Stimulated activated CD4-positive, alpha-beta T cell treated with anti-CD3 and anti-CD28 coated beads, Interleukin-12 subunit alpha, Interleukin-12 subunit beta, amount 100 ng/mL, for 4 hours (primary cell): ENCODE results near the gene CTIF.

ENCODE experiments used
- DNase-seq: peaks from one replicate; pipeline ENCODE4 v3.0.0-alpha.2; 2020

CTIF gene

GRCh38 chr18:48879008-48879431, 340.2 kb downstream of the CTIF start:
- DNase-seq: no peak

- no peak for DNase-seq
Measured at GRCh38 chr18:48880931-48881330, 342.1 kb downstream of the CTIF start.

GRCh38 chr18:48882379-48882778, 343.5 kb downstream of the CTIF start:
- no peak for DNase-seq

DNA sequence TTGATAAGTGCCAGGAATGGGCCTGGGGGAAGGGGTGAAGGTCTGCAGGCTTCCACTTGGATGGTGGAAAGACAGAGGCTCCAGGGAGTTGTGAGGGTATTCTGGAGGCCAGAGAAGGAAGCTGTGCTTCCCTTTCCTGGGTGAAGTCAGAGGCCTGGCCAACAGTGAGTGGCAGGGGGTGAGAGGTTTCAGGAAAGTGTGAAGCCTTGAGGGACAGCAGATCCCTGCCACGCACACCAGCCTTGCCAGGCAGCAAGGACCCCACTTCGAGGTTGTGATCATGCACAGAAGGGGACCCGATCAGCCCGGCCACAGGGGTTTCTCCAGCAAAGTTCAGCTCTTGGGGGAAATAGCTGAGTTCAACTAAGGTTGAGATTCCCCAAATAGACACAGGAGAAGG, 345.5 kb downstream of the CTIF start:
- no peak for DNase-seq

GRCh38 chr18:48884771-48885170, 345.9 kb downstream of the CTIF start:
- no peak for DNase-seq

DNA sequence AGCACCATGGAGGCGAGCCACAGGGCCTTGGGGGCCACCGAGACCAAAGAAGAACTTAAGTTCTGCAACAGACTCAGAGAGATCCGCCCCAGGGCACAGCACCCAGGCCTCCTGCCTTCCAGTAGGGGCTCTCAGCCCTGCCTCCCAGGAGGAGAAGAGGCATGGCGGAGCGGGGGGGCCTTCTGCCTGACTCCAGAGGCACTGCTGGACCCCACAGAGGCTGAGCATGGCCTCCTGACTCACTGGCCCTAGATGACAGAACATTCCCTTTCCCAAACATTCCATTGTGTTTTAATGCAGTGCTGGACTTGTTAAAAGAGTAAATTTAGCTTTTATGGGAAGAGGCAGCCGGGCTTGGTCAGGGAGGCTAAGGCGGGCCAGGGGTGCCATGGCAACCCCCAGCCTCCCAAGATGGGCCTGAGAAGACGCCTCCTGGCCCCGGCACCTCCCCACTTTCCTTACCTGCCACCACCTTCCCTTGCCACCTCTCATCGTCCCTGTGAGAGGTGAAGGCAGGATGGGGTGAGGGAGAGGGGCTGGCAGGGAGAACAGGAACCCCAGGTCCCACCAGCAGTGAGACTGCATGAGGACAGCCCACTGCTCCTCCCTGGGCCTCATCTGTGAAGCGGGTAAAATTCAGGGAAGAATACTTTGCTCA, 346.6 kb downstream of the CTIF start:
- no peak for DNase-seq

DNA sequence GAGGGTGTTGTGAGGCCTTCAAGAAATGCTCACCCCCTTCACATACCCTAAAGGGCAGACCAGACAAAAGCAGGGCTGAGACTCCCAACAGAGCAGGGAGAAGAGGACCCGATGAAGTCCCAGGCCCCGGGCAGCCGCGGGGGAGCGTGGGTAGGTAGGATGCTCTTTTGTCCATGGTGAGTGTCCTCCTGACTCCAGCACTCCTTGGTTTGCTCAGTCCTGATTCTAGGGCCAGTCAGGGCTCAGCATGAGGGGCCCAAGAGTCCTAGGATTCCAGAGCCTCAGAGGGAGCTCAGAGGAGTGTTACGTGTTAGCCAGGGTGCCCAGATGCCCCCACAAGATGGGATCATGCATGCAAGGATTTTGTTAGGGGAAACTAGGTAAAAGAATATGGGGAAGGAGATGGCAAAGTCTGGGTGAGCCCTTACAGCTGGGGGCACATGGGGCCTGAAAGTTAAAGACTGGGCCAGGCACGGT, 347.1 kb downstream of the CTIF start:
- DNase-seq: no peak

- no peak for DNase-seq
Measured at GRCh38 chr18:48886520-48887293, 347.9 kb downstream of the CTIF start.

- DNase-seq: no peak
Measured at GRCh38 chr18:48887294-48887904, 348.6 kb downstream of the CTIF start.

- DNase-seq: no peak
Measured at GRCh38 chr18:48887905-48888772, 349.3 kb downstream of the CTIF start.

DNA sequence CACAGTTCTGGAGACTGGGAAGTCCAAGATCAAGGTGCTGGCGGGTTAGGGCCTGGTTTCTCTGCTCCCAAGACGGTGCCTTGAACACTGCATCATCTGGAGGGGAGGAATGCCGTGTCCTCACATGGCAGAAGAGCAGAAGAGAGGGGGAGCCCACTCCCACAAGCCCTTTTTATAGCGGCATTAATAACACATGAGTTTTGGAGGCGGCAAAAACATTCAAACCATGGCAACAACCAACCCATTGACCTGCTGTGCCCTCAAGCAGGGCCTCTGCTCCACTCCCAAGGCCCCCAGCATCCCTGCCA, 349.9 kb downstream of the CTIF start:
- DNase-seq: no peak

GRCh38 chr18:48889115-48889941, 350.5 kb downstream of the CTIF start:
- DNase-seq: no peak

DNA sequence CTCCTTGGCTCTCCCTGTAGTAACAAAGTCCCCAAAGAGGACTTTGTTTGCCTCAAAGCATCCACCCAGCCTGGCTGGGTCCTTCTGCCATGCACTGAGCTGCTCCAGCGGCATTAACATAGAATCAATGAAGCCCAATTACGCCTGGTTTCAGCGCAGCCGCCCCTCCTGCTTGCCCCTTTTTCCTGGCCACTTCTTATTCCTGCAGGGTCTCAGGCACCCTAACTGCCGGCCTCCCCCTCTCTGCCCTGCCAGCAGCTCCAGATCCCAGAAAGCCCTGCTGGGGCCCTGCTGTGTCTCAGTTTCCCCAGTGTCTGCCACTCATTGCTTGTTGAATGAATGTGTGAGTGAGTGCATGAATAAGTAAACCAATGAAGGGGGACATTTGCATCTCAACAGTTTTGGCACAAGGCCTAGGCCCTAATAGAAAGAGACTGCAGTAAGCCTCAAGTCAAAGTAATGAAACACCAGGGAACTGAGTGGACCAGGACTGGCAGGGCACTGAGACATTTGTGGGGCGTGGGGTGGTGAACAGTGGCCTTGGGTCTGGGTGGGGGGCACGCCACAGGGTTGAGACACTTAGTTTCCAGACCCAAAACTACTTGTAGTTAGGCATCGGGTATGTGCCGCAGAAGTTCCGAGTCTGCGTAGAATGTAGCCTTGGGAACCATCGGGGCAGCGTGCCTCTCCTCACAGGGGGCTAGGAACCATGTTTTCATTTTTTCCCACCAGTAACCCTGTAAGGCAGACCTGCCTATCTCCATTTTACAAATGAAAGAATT, 351.3 kb downstream of the CTIF start:
- DNase-seq: no peak

- no peak for DNase-seq
Measured at GRCh38 chr18:48891721-48892120, 352.9 kb downstream of the CTIF start.

DNA sequence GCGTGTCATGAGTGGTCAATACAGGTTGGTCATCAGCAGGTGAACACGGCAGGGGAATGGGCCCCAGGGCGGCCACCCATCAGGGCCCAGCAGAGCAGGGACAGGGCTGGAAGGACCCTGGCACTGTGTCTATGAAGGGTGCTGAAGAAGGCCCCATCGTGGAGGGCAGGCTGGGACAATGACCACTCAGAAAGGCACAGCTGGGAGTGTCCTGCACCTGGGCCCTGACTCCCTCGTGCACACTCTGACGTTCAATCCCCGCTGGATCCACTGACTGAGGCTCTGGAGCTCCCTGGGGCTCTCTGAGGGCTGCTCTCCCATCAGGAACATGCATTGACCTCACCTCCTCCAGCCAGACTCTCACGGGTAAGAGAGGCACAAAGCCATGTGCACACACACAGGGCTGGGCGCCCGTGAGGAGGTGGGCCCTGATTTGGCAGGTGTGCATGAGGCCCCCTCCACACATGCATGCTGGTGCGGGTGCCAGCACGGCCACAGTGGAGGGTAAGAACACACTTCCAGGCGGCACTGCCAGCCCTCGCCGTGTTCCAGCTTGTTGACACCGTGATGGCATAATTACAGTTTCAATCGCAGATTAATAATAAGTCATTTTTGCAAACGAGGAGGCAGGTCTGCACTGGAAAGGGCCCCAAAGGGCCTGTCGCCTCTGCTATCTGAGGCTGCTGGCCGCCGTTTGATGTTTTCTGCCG, 353.5 kb downstream of the CTIF start:
- no peak for DNase-seq

DNA sequence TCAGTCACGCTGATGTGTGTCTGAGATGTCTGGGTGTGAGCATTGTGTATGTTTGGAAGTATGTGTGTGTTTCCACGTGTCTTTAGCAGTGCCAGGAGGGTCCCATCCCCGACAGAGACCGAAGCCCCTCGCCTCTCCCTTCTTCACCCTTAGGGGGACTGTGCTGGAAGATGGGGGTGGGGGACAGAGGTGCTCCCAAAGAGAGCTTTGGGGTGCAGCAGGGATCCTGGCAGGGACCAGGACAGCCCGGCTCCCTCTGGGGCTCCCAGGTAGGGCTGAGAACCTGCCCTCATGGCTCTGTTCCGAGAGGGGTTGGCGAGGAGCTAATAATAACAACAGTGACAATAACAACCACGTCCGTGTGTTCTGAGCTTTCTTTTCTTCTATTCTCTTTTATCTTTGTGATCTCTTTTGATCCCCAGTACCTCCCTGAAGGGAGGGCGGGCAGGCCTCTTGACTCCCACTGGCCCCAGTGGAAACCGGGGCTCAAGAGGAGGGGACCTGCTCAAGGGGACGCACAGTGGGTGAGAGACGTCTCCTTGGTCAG, 354.3 kb downstream of the CTIF start:
- DNase-seq: no peak

DNA sequence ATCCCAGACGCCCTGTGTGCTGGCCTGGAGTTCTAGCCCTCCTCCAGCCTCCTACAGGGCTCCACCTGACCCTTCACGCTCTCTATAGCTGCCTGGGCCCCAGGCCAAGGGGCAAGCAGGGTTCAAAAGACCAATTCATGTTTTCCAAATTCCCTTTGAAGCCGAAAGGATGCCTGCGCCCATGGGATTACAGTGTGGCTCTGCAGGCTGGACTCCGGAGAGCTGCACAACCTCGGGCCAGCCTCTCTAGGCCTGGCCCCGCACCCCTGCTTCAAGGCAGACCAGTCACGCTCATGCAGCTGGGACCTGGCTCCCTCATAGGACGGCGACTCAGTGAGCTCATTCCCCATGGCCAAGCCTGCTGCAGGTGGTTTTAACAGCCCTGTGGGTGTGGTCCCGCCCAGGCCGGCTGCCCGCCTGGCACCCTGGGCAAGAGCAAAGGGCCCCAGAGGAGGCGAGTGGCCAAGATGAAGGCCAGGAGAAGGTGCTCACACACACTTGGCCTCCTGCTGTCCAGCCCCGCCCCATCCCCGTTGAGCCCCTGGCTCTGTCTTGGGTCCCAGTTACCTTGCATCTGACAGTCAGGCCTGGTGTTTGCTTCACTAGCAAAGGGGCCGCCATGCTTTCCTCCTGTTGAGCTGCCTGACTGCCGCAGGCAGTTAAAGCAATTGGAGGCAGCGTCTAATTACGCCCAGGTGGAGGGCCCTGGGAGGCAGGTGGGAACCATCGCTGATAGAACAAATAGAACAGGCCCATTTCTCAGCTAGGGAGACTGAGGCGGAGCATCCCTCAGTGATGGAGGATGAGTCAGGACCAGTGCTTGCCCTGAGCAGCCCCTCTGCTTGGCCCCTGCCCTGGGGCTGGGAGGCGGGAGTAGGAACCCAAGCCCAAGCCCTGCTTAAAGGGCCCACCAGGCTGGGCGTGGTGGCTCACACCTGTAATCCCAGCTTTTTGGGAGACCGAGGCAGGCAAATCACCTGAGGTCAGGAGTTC, 355.1 kb downstream of the CTIF start:
- no peak for DNase-seq

GRCh38 chr18:48894799-48895346, 356.0 kb downstream of the CTIF start:
- DNase-seq: no peak

DNA sequence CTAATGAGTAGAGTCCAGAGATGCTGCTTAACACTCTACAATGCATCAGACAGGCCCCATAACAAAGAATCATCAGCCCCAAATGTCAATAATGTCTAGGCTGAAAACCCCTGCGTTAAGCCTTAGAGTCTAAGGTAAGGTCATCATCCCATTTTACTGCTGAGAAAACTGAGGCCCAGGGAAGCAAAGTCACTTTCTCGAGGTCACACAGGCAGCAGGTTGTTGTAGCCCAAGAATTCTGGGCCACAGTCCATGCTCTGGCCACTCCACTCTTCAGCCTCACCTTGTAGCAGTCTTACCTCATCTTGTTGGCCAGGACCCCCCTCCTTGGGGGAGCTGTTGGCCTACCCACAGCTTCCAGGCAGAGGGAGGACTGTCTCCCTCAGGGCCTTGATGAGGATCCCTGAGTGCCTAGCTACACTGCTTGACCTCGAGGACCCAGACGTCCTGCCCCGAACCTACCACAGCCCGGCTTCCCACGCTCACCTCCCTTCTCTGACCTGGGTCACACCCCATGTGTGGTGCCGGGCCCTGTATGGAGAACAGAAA, 357.6 kb downstream of the CTIF start:
- no peak for DNase-seq
